ENCODE data around the gene BRIP1. TPM values are rescaled to one million over a fixed set of nuclear protein-coding genes. Genes with fewer than 3 reads are reported as not detected.
"Not testable (repeated sequence)": the region's sequence is repeated elsewhere in the genome, so short reads cannot be mapped to it uniquely, and the experiment has no call there.

Gene BRIP1
- total and polyA plus RNA-seq, 8 donors = 3.4 to 18.1 (median 12.1) TPM

GRCh38 chr17:61672140-61672539, 191.2 kb downstream of the BRIP1 start:
- H3K27ac ChIP-seq = no peak overlapping the region
- no peak for ATAC-seq
- H3K27me3 ChIP-seq = no peaks in the 10 kb centered on the region
- no peak for DNase-seq
- intact Hi-C loops (cut with DNase I) = no loop called here
- H3K4me1 ChIP-seq = no peaks in the 10 kb centered on the region
- no peaks in the 10 kb centered on the region for H3K36me3 ChIP-seq
- TF ChIP-seq CTCF (IDR thresholded peaks at IDR 0.05) = no peak
- no peaks in the 10 kb centered on the region for H3K9me3 ChIP-seq
- no peak overlapping the region for H3K4me3 ChIP-seq

DNA sequence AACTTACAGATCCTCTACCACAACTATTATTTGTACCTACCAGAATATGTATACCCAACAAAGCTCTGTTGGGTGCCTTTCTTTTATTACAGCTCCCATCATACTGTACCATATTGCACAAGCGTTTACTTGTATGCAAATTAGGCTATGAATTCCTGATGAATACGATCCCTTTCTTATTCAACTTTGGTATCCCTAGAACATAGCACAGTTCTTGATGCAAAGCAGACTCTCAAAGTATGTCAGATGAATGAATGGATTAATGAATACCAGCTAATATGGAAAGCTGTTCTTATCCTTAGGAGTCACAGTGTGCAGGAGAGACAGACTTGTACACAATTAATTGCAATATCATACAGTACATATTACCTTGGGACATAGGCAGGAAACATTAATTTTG, 192.6 kb downstream of the BRIP1 start:
- ATAC-seq = no peak
- TF ChIP-seq CTCF (IDR thresholded peaks at IDR 0.05) = no peak

DNA sequence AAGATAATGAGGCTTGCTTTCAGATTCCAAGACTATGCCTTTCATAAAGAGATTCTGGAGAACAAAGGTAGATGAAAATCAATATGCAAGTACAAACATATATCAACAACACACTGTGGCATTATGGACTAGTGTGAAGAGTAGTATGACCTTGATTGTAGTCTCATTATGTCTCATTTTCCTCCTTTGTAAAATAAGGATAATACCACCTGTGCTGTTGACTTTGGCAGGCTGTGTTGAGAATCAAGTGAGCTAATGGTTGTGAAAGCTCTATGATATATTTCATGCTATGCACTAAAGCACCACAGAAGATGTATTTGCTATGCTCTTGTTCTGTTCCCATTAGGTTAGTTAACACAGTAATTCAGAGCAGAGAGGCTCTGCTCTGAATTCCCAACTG, 193.8 kb downstream of the BRIP1 start:
- ATAC-seq = no peak
- intact Hi-C loops (cut with DNase I) = no loop called here

More for the DNA sequence above, 192.6 kb downstream of the BRIP1 start:
- Histone ChIP-seq H3K4me3 (no peak overlapping the region), H3K36me3 (no peaks in the 10 kb centered on the region), H3K27ac (no peak overlapping the region), H3K9me3 (no peaks in the 10 kb centered on the region), H3K27me3 (no peaks in the 10 kb centered on the region), H3K4me1 (no peaks in the 10 kb centered on the region)
- intact Hi-C loops (cut with DNase I) = no loop called here
- DNase-seq = no peak

DNA sequence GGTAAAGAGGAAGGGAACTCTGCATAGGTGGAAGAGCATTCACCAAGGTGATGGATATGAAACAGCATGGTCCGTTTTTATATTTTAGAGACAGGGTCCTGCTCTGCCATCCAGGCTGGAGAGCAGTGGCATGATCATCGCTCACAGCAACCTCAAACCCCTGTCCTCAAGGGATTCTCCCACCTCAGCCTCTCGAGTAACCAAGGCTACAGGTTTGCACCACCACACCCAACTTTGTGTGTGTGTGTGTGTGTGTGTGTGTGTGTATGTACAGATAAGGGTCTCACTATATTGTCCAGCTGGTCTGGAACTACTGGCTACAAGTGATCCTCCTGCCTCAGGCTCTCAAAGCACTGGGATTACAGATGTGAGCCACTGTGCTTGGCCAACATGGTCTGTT, 194.8 kb downstream of the BRIP1 start:
- Histone ChIP-seq H3K27ac (no peak overlapping the region), H3K27me3 (no peaks in the 10 kb centered on the region), H3K4me3 (no peak overlapping the region), H3K9me3 (no peaks in the 10 kb centered on the region), H3K4me1 (no peaks in the 10 kb centered on the region), H3K36me3 (no peaks in the 10 kb centered on the region)
- intact Hi-C loops (cut with DNase I) = no loop called here
- TF ChIP-seq CTCF (IDR thresholded peaks at IDR 0.05) = no peak
- DNase-seq (no peak), ATAC-seq (no peak)

More for the DNA sequence above, 193.8 kb downstream of the BRIP1 start:
- no peaks in the 10 kb centered on the region for H3K27me3 ChIP-seq
- no peak for TF ChIP-seq CTCF (IDR thresholded peaks at IDR 0.05)
- H3K27ac ChIP-seq = no peak overlapping the region
- no peak for DNase-seq
- no peaks in the 10 kb centered on the region for H3K4me1 ChIP-seq
- no peak overlapping the region for H3K4me3 ChIP-seq
- H3K36me3 ChIP-seq = no peaks in the 10 kb centered on the region
- no peaks in the 10 kb centered on the region for H3K9me3 ChIP-seq

- ATAC-seq; H3K36me3 ChIP-seq; H3K4me1 ChIP-seq; H3K9me3 ChIP-seq; intact Hi-C loops (cut with DNase I); H3K27ac ChIP-seq; H3K27me3 ChIP-seq; H3K4me3 ChIP-seq; DNase-seq: not testable (repeated sequence)
Observed at GRCh38 chr17:61666406-61667088, 196.8 kb downstream of the BRIP1 start.

DNA sequence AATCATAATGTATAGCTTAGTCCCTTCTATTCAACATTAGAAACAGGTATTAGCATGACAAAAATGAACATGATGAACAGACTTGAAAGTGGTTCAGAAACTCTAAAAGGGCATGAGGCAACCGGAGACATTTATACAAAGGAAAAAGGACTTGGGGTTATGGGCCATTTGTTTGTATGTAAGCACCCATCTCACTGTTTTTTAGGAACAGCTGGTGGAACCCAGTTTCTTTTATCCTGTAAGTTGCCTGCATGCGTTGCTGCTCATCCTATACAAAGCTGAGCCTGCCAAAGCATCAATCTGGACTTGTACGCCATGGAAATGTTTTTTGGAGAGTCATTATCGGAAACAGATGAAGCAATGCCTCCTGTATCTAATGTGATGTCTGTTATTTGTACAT, 200.0 kb downstream of the BRIP1 start:
- H3K36me3 ChIP-seq = no peaks in the 10 kb centered on the region
- TF ChIP-seq CTCF (IDR thresholded peaks at IDR 0.05) = no peak
- H3K4me3 ChIP-seq = no peak overlapping the region
- peaks cover 0 to 4% of the 10 kb centered on the region in 2 donors for H3K27me3 ChIP-seq
- H3K9me3 ChIP-seq = no peaks in the 10 kb centered on the region
- no peak overlapping the region for H3K27ac ChIP-seq
- ATAC-seq = no peak
- no peak for DNase-seq
- intact Hi-C loops (cut with DNase I) = no loop called here
- H3K4me1 ChIP-seq = no peaks in the 10 kb centered on the region

Measured in left lung (tissue), 10 donors.